IMR-90 (cell line): Measurements from ENCODE around the gene RALGAPA2. TPM values are rescaled to one million over a fixed set of nuclear protein-coding genes. Genes with fewer than 3 reads are reported as not detected.

Experiments used
- ATAC-seq: fragments of 200-7000 bp; cut with Tn5 transposase; 2 replicates; pipeline ENCODE4 v1.9.1; 2020; ENCODE audit warnings: low read depth, mild to moderate bottlenecking, moderate library complexity
- BruUV-seq: library from RNA; stranded (reverse); fragments of 400-500 nt; replicated peaks from 2 replicates; lab custom pipeline; 2021; lab: Mats Ljungman, UMichigan
- CTCF ChIA-PET: fragments of 300-600 bp; formaldehyde crosslinking; extraction: SDS; loops from one replicate; lab custom pipeline; 2021; ENCODE audit warnings: antibody characterized with exemption; lab: Yijun Ruan, JAX
- POLR2A ChIA-PET: fragments of 300-600 bp; sonication (Branson Sonifier 250); formaldehyde crosslinking; loops from one replicate; lab custom pipeline; 2022; ENCODE audit warnings: antibody characterized with exemption; ENCODE audit not compliant: unreplicated experiment; lab: Charles Lee
- DNase-seq: peaks from one replicate; pipeline ENCODE4 v3.0.0; 2013
- H2AFZ ChIP-seq: replicated peaks from 2 replicates; pipeline ENCODE3; 2013; ENCODE audit warnings: low read length, mild to moderate bottlenecking; ENCODE audit not compliant: poor library complexity
- H2AK5ac ChIP-seq: 2 replicates; pipeline ENCODE4 v1.6.1; 2013; ENCODE audit warnings: low read depth, low read length, inconsistent platforms
- H2AK9ac ChIP-seq: replicated peaks from 2 replicates; pipeline ENCODE3; 2013; ENCODE audit warnings: mild to moderate bottlenecking, low read depth, low read length, moderate library complexity; ENCODE audit not compliant: poor library complexity
- H2BK120ac ChIP-seq: 2 replicates; pipeline ENCODE4 v1.6.1; 2013; ENCODE audit warnings: low read depth, low read length, inconsistent platforms
- H2BK15ac ChIP-seq: 3 replicates; pipeline ENCODE4 v1.6.1; 2013; ENCODE audit warnings: low read depth, low read length, inconsistent platforms
- H2BK20ac ChIP-seq: 2 replicates; pipeline ENCODE4 v1.6.1; 2013; ENCODE audit warnings: low read depth, mild to moderate bottlenecking, inconsistent platforms, low read length, moderate library complexity
- H2BK5ac ChIP-seq: 2 replicates; pipeline ENCODE4 v1.6.1; 2013; ENCODE audit warnings: mild to moderate bottlenecking, low read depth, low read length, inconsistent platforms; ENCODE audit not compliant: poor library complexity, severe bottlenecking
- H3K14ac ChIP-seq: replicated peaks from 2 replicates; pipeline ENCODE4 v1.6.1; 2013; ENCODE audit warnings: low read depth, low read length, inconsistent platforms
- H3K18ac ChIP-seq: 2 replicates; pipeline ENCODE4 v1.6.1; 2013; ENCODE audit warnings: low read depth, low read length, control low read depth
- H3K23ac ChIP-seq: 2 replicates; pipeline ENCODE4 v1.6.1; 2013; ENCODE audit warnings: low read depth, low read length, inconsistent platforms
- H3K27ac ChIP-seq: 2 replicates; pipeline ENCODE4 v1.5.1; 2013; ENCODE audit warnings: mild to moderate bottlenecking, control low read depth, low read length; ENCODE audit not compliant: insufficient read depth
- H3K27me3 ChIP-seq: 2 replicates; pipeline ENCODE4 v1.6.1; 2013; ENCODE audit warnings: low read length; ENCODE audit not compliant: control insufficient read depth, insufficient read depth
- H3K36me3 ChIP-seq: 2 replicates; pipeline ENCODE4 v1.6.1; 2013; ENCODE audit warnings: low read length, mixed read lengths; ENCODE audit not compliant: control insufficient read depth, insufficient read depth
- H3K4ac ChIP-seq: 2 replicates; pipeline ENCODE4 v1.6.1; 2013; ENCODE audit warnings: low read depth, low read length, inconsistent platforms
- H3K4me1 ChIP-seq: 2 replicates; pipeline ENCODE4 v1.6.1; 2013; ENCODE audit warnings: low read length, mixed read lengths; ENCODE audit not compliant: control insufficient read depth, insufficient read depth
- H3K4me2 ChIP-seq: 2 replicates; pipeline ENCODE4 v1.6.1; 2013; ENCODE audit warnings: low read depth, mild to moderate bottlenecking, control low read depth, low read length, moderate library complexity
- H3K4me3 ChIP-seq: 2 replicates; pipeline ENCODE4 v1.5.1; 2013; ENCODE audit warnings: low read depth, mild to moderate bottlenecking, control low read depth, low read length, moderate library complexity; ENCODE audit not compliant: insufficient read depth
- H3K56ac ChIP-seq: 2 replicates; pipeline ENCODE4 v1.6.1; 2013; ENCODE audit warnings: low read length, inconsistent platforms; ENCODE audit not compliant: insufficient read depth; ENCODE audit errors: extremely low read depth
- H3K79me1 ChIP-seq, 2 experiments: 2 replicates each; pipeline ENCODE4 v1.6.1; 2013; ENCODE audit warnings: low read length in 2 of 2, inconsistent platforms in 1 of 2, low read depth in 1 of 2
- H3K9ac ChIP-seq: 2 replicates; pipeline ENCODE4 v1.6.1; 2013; ENCODE audit warnings: low read depth, low read length, control low read depth
- H3K9me1 ChIP-seq: 2 replicates; pipeline ENCODE4 v1.6.1; 2013; ENCODE audit warnings: low read length, inconsistent platforms; ENCODE audit not compliant: insufficient read depth
- H3K9me3 ChIP-seq: 2 replicates; pipeline ENCODE4 v1.6.1; 2013; ENCODE audit warnings: low read length; ENCODE audit not compliant: control insufficient read depth, insufficient read depth
- H4K20me1 ChIP-seq: 2 replicates; pipeline ENCODE4 v1.6.1; 2013; ENCODE audit warnings: low read length, inconsistent platforms; ENCODE audit not compliant: insufficient read depth
- H4K5ac ChIP-seq: 2 replicates; pipeline ENCODE4 v1.6.1; 2013; ENCODE audit warnings: mild to moderate bottlenecking, low read depth, low read length, control low read depth
- H4K8ac ChIP-seq, 2 experiments: 2 replicates each; pipeline ENCODE4 v1.6.1; 2013; ENCODE audit warnings: low read depth in 2 of 2, low read length in 2 of 2, control low read depth in 1 of 2, inconsistent platforms in 1 of 2
- H4K91ac ChIP-seq: 2 replicates; pipeline ENCODE4 v1.6.1; 2013; ENCODE audit warnings: low read depth, low read length, inconsistent platforms; ENCODE audit not compliant: insufficient read depth
- BHLHE40 ChIP-seq: fragments of 150-350 bp; IDR thresholded peaks from 2 replicates; pipeline ENCODE4 v1.6.1; 2016; ENCODE audit warnings: mild to moderate bottlenecking, low read depth, low read length
- CEBPB ChIP-seq: IDR thresholded peaks from 2 replicates; pipeline ENCODE4 v1.6.1; 2012; ENCODE audit warnings: low read depth, low read length, improper control_type of control experiment
- CHD1 ChIP-seq: IDR thresholded peaks from 2 replicates; pipeline ENCODE4 v1.6.1; 2012; ENCODE audit warnings: low read depth, low read length, improper control_type of control experiment
- FOS ChIP-seq: fragments of 150-350 bp; IDR thresholded peaks from 2 replicates; pipeline ENCODE4 v1.6.1; 2016; ENCODE audit warnings: low read depth, low read length
- MAFK ChIP-seq: IDR thresholded peaks from 2 replicates; pipeline ENCODE4 v1.6.1; 2012; ENCODE audit warnings: low read depth, low read length, improper control_type of control experiment
- MAZ ChIP-seq: IDR thresholded peaks from 2 replicates; pipeline ENCODE4 v1.6.1; 2012; ENCODE audit warnings: low read depth, mild to moderate bottlenecking, low read length, improper control_type of control experiment, moderate library complexity, borderline replicate concordance
- MXI1 ChIP-seq: IDR thresholded peaks from 2 replicates; pipeline ENCODE4 v1.6.1; 2012; ENCODE audit warnings: low read depth, mild to moderate bottlenecking, low read length, moderate library complexity, borderline replicate concordance
- NFE2L2 ChIP-seq: fragments of 150-350 bp; IDR thresholded peaks from 2 replicates; pipeline ENCODE4 v1.6.1; 2016; ENCODE audit warnings: low read depth, mild to moderate bottlenecking, low read length
- POLR2A ChIP-seq: IDR thresholded peaks from 2 replicates; pipeline ENCODE4 v1.6.1; 2012; ENCODE audit warnings: mild to moderate bottlenecking, low read depth, low read length
- RAD21 ChIP-seq: IDR thresholded peaks from 2 replicates; pipeline ENCODE4 v1.6.1; 2012; ENCODE audit warnings: low read length, improper control_type of control experiment
- RCOR1 ChIP-seq: IDR thresholded peaks from 2 replicates; pipeline ENCODE4 v1.6.1; 2012; ENCODE audit warnings: mild to moderate bottlenecking, low read length, improper control_type of control experiment; ENCODE audit not compliant: insufficient replicate concordance
- RFX5 ChIP-seq: IDR thresholded peaks from 2 replicates; pipeline ENCODE4 v1.8.0; 2012; ENCODE audit warnings: low read depth, mild to moderate bottlenecking, low read length, moderate library complexity
- SMC3 ChIP-seq: fragments of 150-350 bp; IDR thresholded peaks from 2 replicates; pipeline ENCODE4 v1.6.1; 2016; ENCODE audit warnings: low read depth, mild to moderate bottlenecking, antibody characterized with exemption, low read length, moderate library complexity
- WGBS, 2 experiments: methylation state at CpG; one replicate each; pipeline versions ENCODE4 v1.1.5 to v1.1.7; 2013; ENCODE audit warnings: missing lambda C conversion rate in 2 of 2; ENCODE audit not compliant: insufficient read length in 1 of 2; ENCODE audit errors: extremely low coverage in 2 of 2; 5-methylcytosine and 5-hydroxymethylcytosine counted together
- dilution Hi-C: fragments of 300-500 bp; cut with HindIII; formaldehyde crosslinking; loops from one replicate; pipeline ENCODE4 v1.14.3; 2018; ENCODE audit warnings: low sequenced_read_pairs; ENCODE audit not compliant: unreplicated experiment
- in situ Hi-C: fragments of 300-500 bp; cut with MboI; formaldehyde crosslinking; loops from 3 replicates; pipeline ENCODE4 v1.14.3; 2019; ENCODE audit warnings: low sequenced_read_pairs, inconsistent platforms, mixed read lengths
- intact Hi-C: fragments of 100-400 bp; cut with micrococcal nuclease; formaldehyde crosslinking; loops from 2 replicates; pipeline ENCODE4 v1.10.0; 2022
- polyA plus RNA-seq, 3 experiments: library from polyadenylated mRNA; depleted of rRNA; stranded (reverse); fragments of >200 nt; gene quantifications; 2 replicates each; pipeline ENCODE4 v1.2.3, GENCODE V29; 2012; ENCODE audit warnings: low replicate concordance in 1 of 3
- total RNA-seq: library from RNA; depleted of rRNA; stranded (reverse); fragments of >200 nt; gene quantifications from 2 replicates; pipeline ENCODE4 v1.2.3, GENCODE V29; 2012
- TF ChIP-seq, protein P1 (sequence below): fragments of 150-350 bp; IDR thresholded peaks from 2 replicates; pipeline ENCODE4 v1.6.1; 2017; ENCODE audit warnings: mild to moderate bottlenecking, antibody characterized with exemption, low read length, low read depth
- TF ChIP-seq, protein P2 (sequence below): conservative IDR thresholded peaks from 2 replicates; pipeline ENCODE4 v1.5.1; 2012; ENCODE audit warnings: mild to moderate bottlenecking, low read depth, low read length, improper control_type of control experiment
- TF ChIP-seq, protein P3 (sequence below): fragments of 150-350 bp; IDR thresholded peaks from 2 replicates; pipeline ENCODE4 v1.6.1; 2016; ENCODE audit warnings: low read depth, mild to moderate bottlenecking, low read length, moderate library complexity, borderline replicate concordance

Gene RALGAPA2
- total and polyA plus RNA-seq, 2 of the 4 experiments (the other 2 are of a cell fraction): 1.3 to 3.9 TPM

DNA sequence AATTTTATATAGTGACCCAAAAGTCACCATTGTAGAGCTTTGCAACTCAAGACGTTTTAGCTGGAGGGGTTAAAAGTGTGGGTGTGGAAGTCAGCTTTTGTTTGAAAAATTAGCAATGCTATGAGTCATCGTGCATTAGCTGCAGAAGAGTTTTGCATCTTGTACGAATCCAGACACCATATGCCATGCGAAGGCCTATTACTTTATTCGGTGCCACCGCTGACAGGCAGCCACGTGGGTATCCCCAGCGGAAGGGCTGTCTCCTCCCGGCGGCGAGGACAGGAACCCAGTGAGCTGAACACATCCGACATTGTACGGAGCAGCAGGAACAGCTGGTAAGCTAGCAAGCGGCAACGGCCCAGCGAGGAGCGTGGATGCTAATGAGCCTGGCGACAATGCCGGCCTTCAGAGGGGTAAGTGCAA lies 260.2 kb downstream of the RALGAPA2 start:
- H3K79me1 ChIP-seq: no peaks in the 10 kb centered on the region
- no peak overlapping the region for H3K56ac ChIP-seq
- H3K27me3 ChIP-seq: no peaks in the 10 kb centered on the region
- TF ChIP-seq, protein P1, sequence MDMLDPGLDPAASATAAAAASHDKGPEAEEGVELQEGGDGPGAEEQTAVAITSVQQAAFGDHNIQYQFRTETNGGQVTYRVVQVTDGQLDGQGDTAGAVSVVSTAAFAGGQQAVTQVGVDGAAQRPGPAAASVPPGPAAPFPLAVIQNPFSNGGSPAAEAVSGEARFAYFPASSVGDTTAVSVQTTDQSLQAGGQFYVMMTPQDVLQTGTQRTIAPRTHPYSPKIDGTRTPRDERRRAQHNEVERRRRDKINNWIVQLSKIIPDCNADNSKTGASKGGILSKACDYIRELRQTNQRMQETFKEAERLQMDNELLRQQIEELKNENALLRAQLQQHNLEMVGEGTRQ: peak; percentile 54; the same call in 1 of the 2 replicates
- peak; percentile 96 for TF ChIP-seq MXI1
- TF ChIP-seq, protein P2, sequence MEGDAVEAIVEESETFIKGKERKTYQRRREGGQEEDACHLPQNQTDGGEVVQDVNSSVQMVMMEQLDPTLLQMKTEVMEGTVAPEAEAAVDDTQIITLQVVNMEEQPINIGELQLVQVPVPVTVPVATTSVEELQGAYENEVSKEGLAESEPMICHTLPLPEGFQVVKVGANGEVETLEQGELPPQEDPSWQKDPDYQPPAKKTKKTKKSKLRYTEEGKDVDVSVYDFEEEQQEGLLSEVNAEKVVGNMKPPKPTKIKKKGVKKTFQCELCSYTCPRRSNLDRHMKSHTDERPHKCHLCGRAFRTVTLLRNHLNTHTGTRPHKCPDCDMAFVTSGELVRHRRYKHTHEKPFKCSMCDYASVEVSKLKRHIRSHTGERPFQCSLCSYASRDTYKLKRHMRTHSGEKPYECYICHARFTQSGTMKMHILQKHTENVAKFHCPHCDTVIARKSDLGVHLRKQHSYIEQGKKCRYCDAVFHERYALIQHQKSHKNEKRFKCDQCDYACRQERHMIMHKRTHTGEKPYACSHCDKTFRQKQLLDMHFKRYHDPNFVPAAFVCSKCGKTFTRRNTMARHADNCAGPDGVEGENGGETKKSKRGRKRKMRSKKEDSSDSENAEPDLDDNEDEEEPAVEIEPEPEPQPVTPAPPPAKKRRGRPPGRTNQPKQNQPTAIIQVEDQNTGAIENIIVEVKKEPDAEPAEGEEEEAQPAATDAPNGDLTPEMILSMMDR: no peak
- no peak for TF ChIP-seq RCOR1
- TF ChIP-seq FOS: peak; percentile 89
- no peak for TF ChIP-seq MAFK
- TF ChIP-seq CEBPB: no peak
- TF ChIP-seq, protein P3, sequence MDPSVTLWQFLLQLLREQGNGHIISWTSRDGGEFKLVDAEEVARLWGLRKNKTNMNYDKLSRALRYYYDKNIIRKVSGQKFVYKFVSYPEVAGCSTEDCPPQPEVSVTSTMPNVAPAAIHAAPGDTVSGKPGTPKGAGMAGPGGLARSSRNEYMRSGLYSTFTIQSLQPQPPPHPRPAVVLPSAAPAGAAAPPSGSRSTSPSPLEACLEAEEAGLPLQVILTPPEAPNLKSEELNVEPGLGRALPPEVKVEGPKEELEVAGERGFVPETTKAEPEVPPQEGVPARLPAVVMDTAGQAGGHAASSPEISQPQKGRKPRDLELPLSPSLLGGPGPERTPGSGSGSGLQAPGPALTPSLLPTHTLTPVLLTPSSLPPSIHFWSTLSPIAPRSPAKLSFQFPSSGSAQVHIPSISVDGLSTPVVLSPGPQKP: no peak
- no peak for TF ChIP-seq NFE2L2
- no peak for TF ChIP-seq POLR2A
- peak; percentile 10; the same call in 1 of the 2 replicates for TF ChIP-seq BHLHE40
- no peak for TF ChIP-seq RAD21
- TF ChIP-seq MAZ: no peak
- TF ChIP-seq SMC3: no peak
- no peak for TF ChIP-seq RFX5
- TF ChIP-seq CHD1: no peak
- peak overlapping the region; percentile 86 for H2AFZ ChIP-seq
- intact Hi-C loops (no loop called here), dilution Hi-C loops (no loop called here), in situ Hi-C loops (no loop called here)
- no peaks in the 10 kb centered on the region for H3K36me3 ChIP-seq
- no peak overlapping the region for H4K5ac ChIP-seq
- no peak overlapping the region for H4K91ac ChIP-seq
- H2AK5ac ChIP-seq: no peak overlapping the region
- H3K4me1 ChIP-seq: peaks cover 3% of the 10 kb centered on the region
- no peaks in the 10 kb centered on the region for H3K9me3 ChIP-seq
- 0 out of 2 replicates have a peak overlapping the region, but pooled peaks have one; percentile 32 for H3K14ac ChIP-seq
- H2BK20ac ChIP-seq: no peak overlapping the region
- no peak overlapping the region for H2AK9ac ChIP-seq
- peak overlapping the region in 1 of 2 experiments; percentile 18; a peak in 1 of 4 replicates for H4K8ac ChIP-seq
- peak overlapping the region; percentile 9 for H3K4ac ChIP-seq
- H3K4me3 ChIP-seq: no peak overlapping the region
- ATAC-seq (peak; percentile 78), DNase-seq (peak; percentile 78)
- H3K27ac ChIP-seq: no peak overlapping the region
- H2BK120ac ChIP-seq: peak overlapping the region; percentile 41
- ChIA-PET CTCF (interaction anchor here (0.8 kb wide), 1 partner anchor 26 kb away, joined by 3 read pairs; no protein-coding TSS in a partner anchor), POLR2A (no interaction called here)
- H3K18ac ChIP-seq: no peak overlapping the region
- no peak overlapping the region for H3K9ac ChIP-seq
- H3K9me1 ChIP-seq: no peaks in the 10 kb centered on the region; the same call in 1 of the 2 replicates
- no peaks in the 10 kb centered on the region for H4K20me1 ChIP-seq
- H3K4me2 ChIP-seq: peak overlapping the region; percentile 39
- WGBS, 2 experiments: 19% methylated on average over 18 of the region's 19 CpGs; no CpG with 5 or more reads in 1 of the 2 experiments
- peak overlapping the region; percentile 39; the same call in 1 of the 2 replicates for H3K23ac ChIP-seq
- H2BK15ac ChIP-seq: no peak overlapping the region
- no TSS peak for BruUV-seq
- no peak overlapping the region for H2BK5ac ChIP-seq
